Psoas muscle (tissue), 8 donors: ENCODE results near the gene CKAP2L. TPM values are rescaled to one million over a fixed set of nuclear protein-coding genes. Genes with fewer than 3 reads are reported as not detected.

Experiments used
- ATAC-seq, 4 donors: fragments of 200-7000 bp; cut with Tn5 transposase; one replicate each; pipeline ENCODE4 v1.9.1; 2020; ENCODE audit warnings: moderate library complexity in 3 of 4, mild to moderate bottlenecking in 2 of 4
- DNase-seq, 2 donors: peaks; one replicate each; pipeline ENCODE4 v3.0.0-alpha.2; 2020
- H3K27ac ChIP-seq: fragments of 200-600 bp; one replicate; pipeline ENCODE4 v1.8.0; 2022
- H3K27me3 ChIP-seq, 3 donors: fragments of 200-600 bp in 1 of 3; one replicate each; pipeline versions ENCODE4 v1.6.1 to v1.8.0; 2013 to 2022; ENCODE audit warnings: low read length in 2 of 3, mild to moderate bottlenecking in 2 of 3, moderate library complexity in 1 of 3; ENCODE audit not compliant: insufficient read depth in 3 of 3
- H3K36me3 ChIP-seq, 2 donors: fragments of 200-600 bp in 1 of 2; one replicate each; pipeline versions ENCODE4 v1.6.1 to v1.8.0; 2013 to 2022; ENCODE audit warnings: low read depth in 1 of 2, mild to moderate bottlenecking in 1 of 2, moderate library complexity in 1 of 2; ENCODE audit not compliant: insufficient read depth in 1 of 2
- H3K4me1 ChIP-seq: fragments of 200-600 bp; one replicate; pipeline ENCODE4 v1.8.0; 2022
- H3K4me3 ChIP-seq: fragments of 200-600 bp; one replicate; pipeline ENCODE4 v1.8.0; 2022; ENCODE audit warnings: mild to moderate bottlenecking
- H3K9me3 ChIP-seq: fragments of 200-600 bp; one replicate; pipeline ENCODE4 v1.8.0; 2022
- CTCF ChIP-seq: fragments of 200-600 bp; IDR thresholded peaks from one replicate; pipeline ENCODE4 v1.8.0; 2022; ENCODE audit warnings: antibody characterized with exemption
- WGBS, 3 donors: extraction: QIAGEN DNeasy Blood & Tissue Kit; methylation state at CpG; one replicate each; pipeline versions ENCODE4 v1.1.6 to v1.1.7; 2013; 5-methylcytosine and 5-hydroxymethylcytosine counted together
- intact Hi-C, 2 donors: fragments of 100-400 bp; cut with DNase I; formaldehyde crosslinking; loops; one replicate each; pipeline versions ENCODE4 v1.11.0 to v1.14.2; 2022
- polyA plus RNA-seq, 3 donors: library from polyadenylated mRNA; stranded (reverse); fragments of 200-250 nt; gene quantifications; one replicate each; pipeline ENCODE4 v1.2.3, GENCODE V29; 2013
- total RNA-seq, 4 donors: library from RNA; stranded (reverse); fragmentation: NEBNext Ultra II Directional in 2 of 4; extraction: Animal tissue kit (Norgen Biotek cat#: 25700) in 2 of 4; gene quantifications; one replicate each; pipeline versions ENCODE4 v1.2.1 to v1.2.4, GENCODE V29; 2021 to 2023
- donor health status: healthy with polysubstance abuse.
- donor health status: DM: no; HTN: no; CAD: no; lungs with moderate emphysema.
- donor health status: Bipolar disorder and iron deficiency.
- donor health status: healthy.
- donor health status: DM: yes; HTN: yes; CAD: no.
- donor health status: DM: no; HTN: no; CAD: no.
- donor health status: DM: no; HTN: no; CAD: no.
- donor health status: DM: yes; HTN: yes; CAD: no.

Gene CKAP2L
- total and polyA plus RNA-seq, 7 donors, result 0.05 to 0.19 (median 0.09) TPM; not detected in 3

DNA sequence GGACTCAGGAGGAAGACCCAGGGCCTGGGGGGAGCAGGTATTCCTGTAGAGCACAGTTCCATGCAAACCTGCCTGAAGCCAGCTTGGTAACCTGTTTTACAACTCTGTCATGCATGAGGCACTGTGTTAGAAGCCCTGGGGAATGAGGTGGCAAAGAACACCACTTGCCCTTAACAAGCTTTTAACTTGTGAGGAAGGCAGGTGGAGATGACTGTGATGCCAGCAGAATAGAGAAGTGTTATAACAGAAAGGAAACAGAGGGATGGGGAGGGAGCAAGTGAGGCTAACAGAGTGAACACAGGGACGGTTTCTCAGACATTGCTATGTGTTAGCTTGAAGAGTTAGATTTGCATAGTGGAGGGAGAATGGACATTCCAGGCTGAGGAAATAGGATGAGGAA is 31.4 kb upstream of the CKAP2L start:
- TF ChIP-seq CTCF, result no peak
- H3K4me1 ChIP-seq, result no peaks in the 10 kb centered on the region
- DNase-seq, result no peak
- H3K9me3 ChIP-seq, result no peaks in the 10 kb centered on the region
- intact Hi-C loops, result no loop called here
- H3K27me3 ChIP-seq, result no peaks in the 10 kb centered on the region
- WGBS, 3 donors, result 62 to 65% (median 63%) methylated on average over 1 of the region's 1 CpG
- no peak overlapping the region for H3K4me3 ChIP-seq
- no peaks in the 10 kb centered on the region for H3K36me3 ChIP-seq
- H3K27ac ChIP-seq, result no peak overlapping the region
- no peak for ATAC-seq

- Histone ChIP-seq H3K36me3 (no peaks in the 10 kb centered on the region), H3K9me3 (no peaks in the 10 kb centered on the region), H3K27me3 (no peaks in the 10 kb centered on the region), H3K27ac (no peak overlapping the region), H3K4me1 (no peaks in the 10 kb centered on the region), H3K4me3 (no peak overlapping the region)
- ATAC-seq (no peak), DNase-seq (no peak)
- intact Hi-C loops, result no loop called here
- TF ChIP-seq CTCF, result no peak
- 31 to 39% (median 36%) methylated on average over 3 of the region's 3 CpGs for WGBS, 3 donors
Measured at GRCh38 chr2:112794841-112795240, 30.4 kb upstream of the CKAP2L start.

DNA sequence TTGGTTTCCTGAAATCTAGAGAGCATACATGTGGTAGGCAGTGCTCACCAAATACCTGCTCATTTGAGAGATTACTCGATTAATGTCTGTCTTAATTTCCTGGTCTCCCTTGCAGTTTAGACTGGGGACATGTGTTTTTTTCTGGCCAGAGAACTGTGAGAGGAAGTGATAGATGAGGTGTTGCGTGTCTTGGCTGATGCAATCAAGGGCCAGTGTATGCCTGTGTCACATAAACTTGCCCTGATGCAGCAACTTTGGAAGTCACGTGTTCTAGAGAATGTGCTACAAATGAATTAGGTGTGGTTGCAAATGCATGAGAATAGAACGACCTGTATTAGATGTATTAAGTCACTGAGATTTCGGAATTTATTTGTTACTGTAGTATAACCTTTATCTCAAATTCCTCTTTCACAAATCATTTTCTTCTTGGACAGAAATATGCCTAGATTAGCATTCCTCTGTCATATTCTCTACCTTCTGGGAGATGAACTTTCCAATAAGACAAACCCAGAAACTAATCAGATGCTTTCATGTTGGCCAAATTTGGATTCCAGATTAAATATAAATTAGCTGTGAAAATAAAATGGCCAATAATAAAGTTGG is 29.8 kb upstream of the CKAP2L start:
- 45 to 49% (median 47%) methylated on average over 5 of the region's 5 CpGs for WGBS, 3 donors
- no peak for TF ChIP-seq CTCF
- Histone ChIP-seq H3K27me3 (no peaks in the 10 kb centered on the region), H3K4me1 (no peaks in the 10 kb centered on the region), H3K36me3 (no peaks in the 10 kb centered on the region), H3K4me3 (no peak overlapping the region), H3K27ac (no peak overlapping the region), H3K9me3 (no peaks in the 10 kb centered on the region)
- intact Hi-C loops, result no loop called here
- peak in 1 of 2 donors; percentile 23 for DNase-seq
- peak in 2 of 4 donors; percentile 40 to 54 for ATAC-seq

- TF ChIP-seq CTCF, result no peak
- Histone ChIP-seq H3K27me3 (no peaks in the 10 kb centered on the region), H3K4me1 (no peaks in the 10 kb centered on the region), H3K9me3 (no peaks in the 10 kb centered on the region), H3K36me3 (no peaks in the 10 kb centered on the region), H3K4me3 (no peak overlapping the region), H3K27ac (no peak overlapping the region)
- 72 to 79% (median 77%) methylated on average over 3 of the region's 3 CpGs for WGBS, 3 donors
- no peak for DNase-seq
- ATAC-seq, result no peak
- intact Hi-C loops, result no loop called here
Measured at GRCh38 chr2:112793449-112793978, 29.1 kb upstream of the CKAP2L start.

DNA sequence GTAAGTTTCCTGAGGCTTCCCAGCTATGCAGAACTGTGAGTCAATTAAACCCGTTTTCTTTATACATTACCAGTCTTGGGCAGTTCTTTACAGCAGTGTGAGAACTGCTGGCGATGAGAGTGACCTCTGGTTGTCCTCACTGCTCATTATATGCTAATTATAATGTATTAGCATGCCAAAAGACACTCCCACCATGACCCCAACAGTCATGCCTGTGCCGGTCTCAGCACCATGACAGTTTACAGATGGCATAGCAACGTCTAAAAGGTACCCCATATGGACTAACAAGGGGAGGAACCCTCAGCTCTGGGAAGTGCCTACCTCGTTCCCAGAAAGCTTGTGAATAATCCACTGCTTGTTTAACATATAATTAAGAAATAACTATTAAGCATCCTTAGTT is 28.0 kb upstream of the CKAP2L start:
- 62 to 67% (median 67%) methylated on average over 5 of the region's 5 CpGs for WGBS, 3 donors
- TF ChIP-seq CTCF, result no peak
- no peaks in the 10 kb centered on the region for H3K4me1 ChIP-seq
- H3K27ac ChIP-seq, result no peak overlapping the region
- H3K9me3 ChIP-seq, result no peaks in the 10 kb centered on the region
- no peaks in the 10 kb centered on the region for H3K36me3 ChIP-seq
- H3K27me3 ChIP-seq, result no peaks in the 10 kb centered on the region
- no peak overlapping the region for H3K4me3 ChIP-seq
- ATAC-seq, result no peak
- intact Hi-C loops, result no loop called here
- no peak for DNase-seq
